Sigmoid colon (tissue), 3 donors: ENCODE data around the gene NPTN.

Experiments
- CTCF ChIP-seq, 4 experiments: fragments of 450-650 bp in 3 of 4; fragments of 200-600 bp in 1 of 4; IDR thresholded peaks; one replicate each; pipeline ENCODE4 v1.5.1; 2016 to 2019; ENCODE audit warnings: antibody characterized with exemption in 4 of 4, mild to moderate bottlenecking in 3 of 4, moderate library complexity in 2 of 4
- POLR2A ChIP-seq, 2 donors: fragments of 450-650 bp; IDR thresholded peaks; one replicate each; pipeline ENCODE4 v1.6.1; 2016; ENCODE audit warnings: antibody characterized with exemption in 2 of 2, mild to moderate bottlenecking in 2 of 2, moderate library complexity in 2 of 2

GRCh38 chr15:73620078-73620477 is 13.1 kb downstream of the NPTN start:
- no peak for TF ChIP-seq CTCF (IDR thresholded peaks at IDR 0.05)
- TF ChIP-seq POLR2A (IDR thresholded peaks at IDR 0.05) = no peak
